ENCODE results near the gene NSUN5. TPM values are rescaled to one million over a fixed set of nuclear protein-coding genes. Genes with fewer than 3 reads are reported as not detected.
"Not testable (repeated sequence)": the region's sequence is repeated elsewhere in the genome, so short reads cannot be mapped to it uniquely, and the experiment has no call there.

NSUN5 gene
- total RNA-seq, 2 experiments from 2014 or later: 66.7 to 67.7 TPM

GRCh38 chr7:73297235-73297634 lies 11.4 kb downstream of the NSUN5 start:
- H3K79me2 ChIP-seq (ENCODE audit: insufficient read depth, low read depth, low read length); H3K9me2 ChIP-seq (ENCODE audit: insufficient read depth, low read length); CTCF ChIA-PET (ENCODE audit: unreplicated experiment); H3K36me3 ChIP-seq (ENCODE audit: insufficient read depth, low read length); H3K4me2 ChIP-seq (ENCODE audit: low read length); intact Hi-C loops (cut with micrococcal nuclease; ENCODE audit: unreplicated experiment); H3K4me1 ChIP-seq (ENCODE audit: insufficient read depth, low read length, poor library complexity, severe bottlenecking); POLR2A ChIA-PET; H3K4me3 ChIP-seq (ENCODE audit: low read depth, low read length, poor library complexity, severe bottlenecking); H4K20me1 ChIP-seq (ENCODE audit: insufficient read depth, low read length); DNase-seq (ENCODE audit: low spot score); H3K9me3 ChIP-seq (ENCODE audit: low read length); H2AFZ ChIP-seq (ENCODE audit: low read length); H3K27ac ChIP-seq (ENCODE audit: low read depth, low read length, poor library complexity, severe bottlenecking): not testable (repeated sequence)
- BruUV-seq (replicated peaks): TSS peak; percentile 45

GRCh38 chr7:73277210-73277609 lies 31.4 kb downstream of the NSUN5 start:
- CTCF ChIA-PET (ENCODE audit: unreplicated experiment); BruUV-seq (replicated peaks); DNase-seq (ENCODE audit: low spot score): not testable (repeated sequence)

GRCh38 chr7:73267813-73268212 lies 40.8 kb downstream of the NSUN5 start:
- H3K9me2 ChIP-seq (ENCODE audit: insufficient read depth, low read length); DNase-seq (ENCODE audit: low spot score); H2AFZ ChIP-seq (ENCODE audit: low read length); CTCF ChIA-PET (ENCODE audit: unreplicated experiment); H3K4me1 ChIP-seq (ENCODE audit: insufficient read depth, low read length, poor library complexity, severe bottlenecking); BruUV-seq (replicated peaks); H3K9me3 ChIP-seq (ENCODE audit: low read length); H3K4me3 ChIP-seq (ENCODE audit: low read depth, low read length, poor library complexity, severe bottlenecking); H3K36me3 ChIP-seq (ENCODE audit: insufficient read depth, low read length); H3K79me2 ChIP-seq (ENCODE audit: insufficient read depth, low read depth, low read length); intact Hi-C loops (cut with micrococcal nuclease; ENCODE audit: unreplicated experiment); POLR2A ChIA-PET; H4K20me1 ChIP-seq (ENCODE audit: insufficient read depth, low read length); H3K27ac ChIP-seq (ENCODE audit: low read depth, low read length, poor library complexity, severe bottlenecking): not testable (repeated sequence)
- H3K4me2 ChIP-seq (ENCODE audit: low read length): 0 out of 2 replicates have a peak overlapping the region, but pooled peaks have one; percentile 1

More at GRCh38 chr7:73277210-73277609, 31.4 kb downstream of the NSUN5 start:
- H2AFZ ChIP-seq (ENCODE audit: low read length); POLR2A ChIA-PET; H3K4me1 ChIP-seq (ENCODE audit: insufficient read depth, low read length, poor library complexity, severe bottlenecking); H3K27ac ChIP-seq (ENCODE audit: low read depth, low read length, poor library complexity, severe bottlenecking); H3K36me3 ChIP-seq (ENCODE audit: insufficient read depth, low read length); H3K9me3 ChIP-seq (ENCODE audit: low read length); H3K9me2 ChIP-seq (ENCODE audit: insufficient read depth, low read length); H4K20me1 ChIP-seq (ENCODE audit: insufficient read depth, low read length); intact Hi-C loops (cut with micrococcal nuclease; ENCODE audit: unreplicated experiment); H3K79me2 ChIP-seq (ENCODE audit: insufficient read depth, low read depth, low read length); H3K4me2 ChIP-seq (ENCODE audit: low read length); H3K4me3 ChIP-seq (ENCODE audit: low read depth, low read length, poor library complexity, severe bottlenecking): not testable (repeated sequence)

GRCh38 chr7:73266719-73267368 lies 41.8 kb downstream of the NSUN5 start:
- H3K4me3 ChIP-seq (ENCODE audit: low read depth, low read length, poor library complexity, severe bottlenecking); H3K27ac ChIP-seq (ENCODE audit: low read depth, low read length, poor library complexity, severe bottlenecking); H3K9me3 ChIP-seq (ENCODE audit: low read length); H2AFZ ChIP-seq (ENCODE audit: low read length); DNase-seq (ENCODE audit: low spot score); CTCF ChIA-PET (ENCODE audit: unreplicated experiment); POLR2A ChIA-PET; H3K4me1 ChIP-seq (ENCODE audit: insufficient read depth, low read length, poor library complexity, severe bottlenecking); H3K9me2 ChIP-seq (ENCODE audit: insufficient read depth, low read length); H3K36me3 ChIP-seq (ENCODE audit: insufficient read depth, low read length); BruUV-seq (replicated peaks); H3K4me2 ChIP-seq (ENCODE audit: low read length); intact Hi-C loops (cut with micrococcal nuclease; ENCODE audit: unreplicated experiment); H3K79me2 ChIP-seq (ENCODE audit: insufficient read depth, low read depth, low read length); H4K20me1 ChIP-seq (ENCODE audit: insufficient read depth, low read length): not testable (repeated sequence)

GRCh38 chr7:73262416-73262815 lies 46.2 kb downstream of the NSUN5 start:
- H3K36me3 ChIP-seq (ENCODE audit: insufficient read depth, low read length); intact Hi-C loops (cut with micrococcal nuclease; ENCODE audit: unreplicated experiment); H3K9me3 ChIP-seq (ENCODE audit: low read length); H3K4me2 ChIP-seq (ENCODE audit: low read length); BruUV-seq (replicated peaks); H3K9me2 ChIP-seq (ENCODE audit: insufficient read depth, low read length); H3K4me1 ChIP-seq (ENCODE audit: insufficient read depth, low read length, poor library complexity, severe bottlenecking); H3K27ac ChIP-seq (ENCODE audit: low read depth, low read length, poor library complexity, severe bottlenecking); H2AFZ ChIP-seq (ENCODE audit: low read length); DNase-seq (ENCODE audit: low spot score); CTCF ChIA-PET (ENCODE audit: unreplicated experiment); H3K4me3 ChIP-seq (ENCODE audit: low read depth, low read length, poor library complexity, severe bottlenecking); H3K79me2 ChIP-seq (ENCODE audit: insufficient read depth, low read depth, low read length); POLR2A ChIA-PET; H4K20me1 ChIP-seq (ENCODE audit: insufficient read depth, low read length): not testable (repeated sequence)

Small RNA genes lying within 50 kb of the gene (small RNA-seq; reads per million reads assigned to genes)
- not detected for gene RNU6-1080P

Other genes with a start within 250 kb of the NSUN5 start
- gene SPDYE9, start 222.8 kb downstream of the NSUN5 start, total RNA-seq (2014; rRNA removed; shearing (Covaris generic)): not detected in 2 replicates
- gene SPDYE9, start 222.8 kb downstream of the NSUN5 start, total RNA-seq (2022): not detected in 2 replicates
- gene TRIM50, start 19.3 kb upstream of the NSUN5 start, total RNA-seq (2014; rRNA removed; shearing (Covaris generic)): not detected in 2 replicates
- gene TRIM50, start 19.3 kb upstream of the NSUN5 start, total RNA-seq (2022): 0.40 TPM in 1 of 2 replicates, not detected in the other
- not detected in 2 replicates for gene FKBP6, start 19.3 kb upstream of the NSUN5 start, total RNA-seq (2014; rRNA removed; shearing (Covaris generic))
- gene FKBP6, start 19.3 kb upstream of the NSUN5 start, total RNA-seq (2022): not detected in 2 replicates
- gene FZD9, start 125.0 kb upstream of the NSUN5 start, total RNA-seq (2014; rRNA removed; shearing (Covaris generic)): not detected in 2 replicates
- gene FZD9, start 125.0 kb upstream of the NSUN5 start, total RNA-seq (2022): not detected in 2 replicates
- gene BAZ1B, start 213.5 kb upstream of the NSUN5 start, total RNA-seq (2014; rRNA removed; shearing (Covaris generic)): 77.8 and 86.8 TPM in 2 replicates
- 109 and 117 TPM in 2 replicates for gene BAZ1B, start 213.5 kb upstream of the NSUN5 start, total RNA-seq (2022)
- gene BCL7B, start 248.9 kb upstream of the NSUN5 start, total RNA-seq (2014; rRNA removed; shearing (Covaris generic)): 27.7 and 31.7 TPM in 2 replicates
- 47.1 and 51.7 TPM in 2 replicates for gene BCL7B, start 248.9 kb upstream of the NSUN5 start, total RNA-seq (2022)